WERI-Rb-1 (cell line): Measurements from ENCODE around the gene MYO9A.
A peak's percentile ranks its signal among the peaks of the same experiment; 100 is the strongest.

ENCODE experiments used
- DNase-seq: peaks from one replicate; pipeline ENCODE4 v3.0.0-alpha.2; 2020
- H3K27ac ChIP-seq: fragments of 250-450 bp; sonication (Bioruptor Pico); 2 replicates; pipeline ENCODE4 v1.5.1; 2020; ENCODE audit warnings: mild to moderate bottlenecking, moderate library complexity
- H3K27me3 ChIP-seq: fragments of 250-450 bp; sonication (Bioruptor Pico); 2 replicates; pipeline ENCODE4 v1.5.1; 2021; ENCODE audit warnings: mild to moderate bottlenecking, low read depth, moderate library complexity; ENCODE audit not compliant: insufficient read depth, severe bottlenecking
- H3K36me3 ChIP-seq: fragments of 250-450 bp; sonication (Bioruptor Pico); 2 replicates; pipeline ENCODE4 v1.5.1; 2020; ENCODE audit warnings: mild to moderate bottlenecking, moderate library complexity
- H3K4me3 ChIP-seq: 2 replicates; pipeline ENCODE4 v1.5.1; 2011; ENCODE audit warnings: low read depth, mild to moderate bottlenecking, control low read depth, low read length
- H3K9me3 ChIP-seq: fragments of 250-450 bp; sonication (Bioruptor Pico); 2 replicates; pipeline ENCODE4 v1.5.1; 2021; ENCODE audit warnings: mild to moderate bottlenecking, moderate library complexity; ENCODE audit not compliant: severe bottlenecking
- CTCF ChIP-seq: IDR thresholded peaks from 2 replicates; pipeline ENCODE4 v1.5.1; 2011; ENCODE audit warnings: low read depth, mild to moderate bottlenecking, control low read depth, inconsistent platforms, low read length

The MYO9A gene

DNA sequence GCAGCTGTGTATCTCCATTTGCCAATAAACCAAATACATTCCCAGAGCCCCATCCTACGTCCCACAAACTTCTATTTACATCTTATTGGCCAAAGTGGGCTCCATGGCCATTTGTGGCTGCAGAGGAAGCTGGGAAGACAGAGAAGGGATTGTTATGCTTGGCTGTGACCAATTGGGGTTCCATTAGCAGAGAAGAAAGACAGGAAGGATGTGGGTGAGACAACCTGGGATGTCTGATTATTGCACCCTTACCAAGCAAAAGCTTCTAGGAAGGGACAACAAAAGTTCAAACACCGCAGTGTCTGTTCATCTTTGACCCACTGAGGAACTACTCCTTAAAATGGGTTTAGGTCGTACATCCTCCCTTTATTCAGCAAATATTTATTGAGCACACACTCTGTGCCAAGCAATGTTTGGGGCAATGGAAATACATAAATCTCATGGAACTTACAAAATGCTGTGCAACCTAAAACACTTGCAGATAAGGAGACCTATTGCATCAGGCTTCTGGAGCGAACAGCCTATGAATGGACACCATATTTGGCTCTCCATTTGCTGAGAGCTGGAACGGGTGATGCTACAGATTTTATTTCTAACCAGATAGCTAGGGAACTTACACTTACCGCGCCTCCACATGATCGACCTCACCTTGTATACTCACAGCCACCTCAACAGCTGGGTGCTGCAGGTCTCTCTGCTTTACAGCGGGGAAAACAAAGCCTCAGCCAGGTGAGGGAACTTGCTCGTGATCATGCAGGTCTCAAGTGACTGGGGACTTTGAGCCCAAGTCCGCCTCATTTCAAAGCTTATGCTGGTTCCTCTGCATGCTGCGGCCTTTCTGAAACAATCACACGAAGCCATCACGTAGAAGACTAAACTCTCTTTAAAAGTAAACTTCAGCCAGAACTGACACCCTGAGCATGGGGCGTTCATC, 329.0 kb downstream of the MYO9A start:
- H3K4me3 ChIP-seq, result no peak overlapping the region
- no peak for TF ChIP-seq CTCF
- no peak overlapping the region for H3K27ac ChIP-seq
- DNase-seq, result no peak
- no peaks in the 10 kb centered on the region for H3K36me3 ChIP-seq
- no peaks in the 10 kb centered on the region for H3K27me3 ChIP-seq
- no peaks in the 10 kb centered on the region for H3K9me3 ChIP-seq

GRCh38 chr15:71786673-71787072, 331.3 kb downstream of the MYO9A start:
- no peak for TF ChIP-seq CTCF
- Histone ChIP-seq H3K4me3 (no peak overlapping the region), H3K27ac (no peak overlapping the region), H3K36me3 (no peaks in the 10 kb centered on the region), H3K27me3 (no peaks in the 10 kb centered on the region), H3K9me3 (no peaks in the 10 kb centered on the region)
- DNase-seq, result no peak

- Histone ChIP-seq H3K9me3 (no peaks in the 10 kb centered on the region), H3K27ac (no peak overlapping the region), H3K27me3 (no peaks in the 10 kb centered on the region), H3K4me3 (no peak overlapping the region), H3K36me3 (no peaks in the 10 kb centered on the region)
- DNase-seq, result no peak
- TF ChIP-seq CTCF, result no peak
Measured at GRCh38 chr15:71785996-71786395, 332.0 kb downstream of the MYO9A start.

DNA sequence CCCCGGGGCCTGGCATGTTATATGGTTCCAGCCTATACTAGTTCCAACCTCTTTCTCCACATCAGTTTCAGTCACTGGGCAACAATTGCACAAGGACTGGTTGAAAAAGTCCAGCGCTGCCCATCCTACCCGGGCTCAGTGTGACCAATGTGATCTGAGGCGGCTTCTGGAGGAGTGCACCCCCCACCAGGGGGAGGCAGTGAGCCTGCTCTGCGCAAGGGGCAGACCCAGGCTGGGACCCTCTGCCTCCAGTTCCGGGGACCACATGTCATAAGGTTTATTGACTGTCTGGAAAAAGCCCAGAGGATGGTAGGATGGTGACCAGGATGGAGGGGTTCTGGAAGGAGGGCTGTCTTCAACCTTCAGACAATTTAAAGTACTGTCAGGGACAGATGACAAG, 333.2 kb downstream of the MYO9A start:
- H3K36me3 ChIP-seq, result no peaks in the 10 kb centered on the region
- DNase-seq, result no peak
- TF ChIP-seq CTCF, result peak; percentile 75
- no peak overlapping the region for H3K4me3 ChIP-seq
- H3K9me3 ChIP-seq, result no peaks in the 10 kb centered on the region
- no peak overlapping the region for H3K27ac ChIP-seq
- H3K27me3 ChIP-seq, result no peaks in the 10 kb centered on the region

GRCh38 chr15:71782422-71783165, 335.4 kb downstream of the MYO9A start:
- no peak for DNase-seq
- Histone ChIP-seq H3K36me3 (no peaks in the 10 kb centered on the region), H3K9me3 (no peaks in the 10 kb centered on the region), H3K4me3 (no peak overlapping the region), H3K27ac (no peak overlapping the region), H3K27me3 (no peaks in the 10 kb centered on the region)
- TF ChIP-seq CTCF, result no peak
